ACHN (cell line): ENCODE measurements around the gene CUEDC1.
A peak's percentile ranks its signal among the peaks of the same experiment; 100 is the strongest.

ENCODE experiments used
- DNase-seq: peaks from one replicate; pipeline ENCODE4 v3.0.0-alpha.2; 2015
- in situ Hi-C: cut with HindIII; loops from 2 replicates; pipeline ENCODE4 v1.10.0; 2017; ENCODE audit warnings: low sequenced_read_pairs, low pct_ligation_motif_present, low pct_unique_long_range_greater_than_20kb

Gene CUEDC1

GRCh38 chr17:57835333-57835900 is 119.8 kb downstream of the CUEDC1 start:
- in situ Hi-C loops, result no loop called here

GRCh38 chr17:57834146-57834741 is 121.0 kb downstream of the CUEDC1 start:
- peak; percentile 93 for DNase-seq

More at GRCh38 chr17:57835333-57835900, 119.8 kb downstream of the CUEDC1 start:
- DNase-seq, result no peak

GRCh38 chr17:57833179-57833939 is 121.9 kb downstream of the CUEDC1 start:
- in situ Hi-C loops, result no loop called here
- peak; percentile 61 for DNase-seq

More at GRCh38 chr17:57834146-57834741, 121.0 kb downstream of the CUEDC1 start:
- in situ Hi-C loops, result no loop called here

- in situ Hi-C loops, result no loop called here
- DNase-seq, result no peak
Observed at GRCh38 chr17:57832314-57833178, 122.7 kb downstream of the CUEDC1 start.

- no peak for DNase-seq
- in situ Hi-C loops, result no loop called here
Observed at GRCh38 chr17:57830880-57831279, 124.3 kb downstream of the CUEDC1 start.

GRCh38 chr17:57823469-57824401 is 131.5 kb downstream of the CUEDC1 start:
- in situ Hi-C loops, result no loop called here
- peak; percentile 60 for DNase-seq

GRCh38 chr17:57819867-57820266 is 135.3 kb downstream of the CUEDC1 start:
- in situ Hi-C loops, result no loop called here
- DNase-seq, result no peak

GRCh38 chr17:57819285-57819684 is 135.9 kb downstream of the CUEDC1 start:
- DNase-seq, result peak; percentile 14
- in situ Hi-C loops, result no loop called here

- in situ Hi-C loops, result no loop called here
- no peak for DNase-seq
Observed at GRCh38 chr17:57818066-57818465, 137.1 kb downstream of the CUEDC1 start.

- in situ Hi-C loops, result no loop called here
- DNase-seq, result no peak
Observed at GRCh38 chr17:57817299-57817698, 137.9 kb downstream of the CUEDC1 start.

GRCh38 chr17:57814421-57814820 is 140.8 kb downstream of the CUEDC1 start:
- DNase-seq, result no peak
- in situ Hi-C loops, result no loop called here

- in situ Hi-C loops, result no loop called here
- DNase-seq, result no peak
Observed at GRCh38 chr17:57811638-57812280, 143.5 kb downstream of the CUEDC1 start.
